H9 (cell line): ENCODE measurements around the gene CSTPP1. TPM values are rescaled to one million over a fixed set of nuclear protein-coding genes. Genes with fewer than 3 reads are reported as not detected.

ENCODE experiments used
- DNase-seq: peaks from one replicate; pipeline ENCODE4 v3.0.0-alpha.2; 2017
- H2AFZ ChIP-seq: one replicate; pipeline ENCODE4 v1.6.1; 2013; ENCODE audit warnings: mild to moderate bottlenecking, low read length, control low read depth, moderate library complexity
- H2AK5ac ChIP-seq: 2 replicates; pipeline ENCODE4 v1.6.1; 2013; ENCODE audit warnings: low read length, control low read depth, mixed read lengths; ENCODE audit not compliant: insufficient read length
- H2BK120ac ChIP-seq: one replicate; pipeline ENCODE4 v1.6.1; 2013; ENCODE audit warnings: low read depth, mild to moderate bottlenecking, low read length, control low read depth, inconsistent platforms; ENCODE audit not compliant: poor library complexity, severe bottlenecking
- H2BK12ac ChIP-seq: 2 replicates; pipeline ENCODE4 v1.6.1; 2013; ENCODE audit warnings: low read length, control low read depth, mixed read lengths, low read depth; ENCODE audit not compliant: insufficient read length
- H2BK15ac ChIP-seq: 2 replicates; pipeline ENCODE4 v1.6.1; 2013; ENCODE audit warnings: low read depth, low read length, control low read depth
- H2BK20ac ChIP-seq: one replicate; pipeline ENCODE4 v1.6.1; 2013; ENCODE audit warnings: low read depth, mild to moderate bottlenecking, low read length, control low read depth, inconsistent platforms; ENCODE audit not compliant: poor library complexity, severe bottlenecking
- H2BK5ac ChIP-seq: 2 replicates; pipeline ENCODE4 v1.6.1; 2013; ENCODE audit warnings: low read length, control low read depth, mixed read lengths; ENCODE audit not compliant: insufficient read length
- H3K14ac ChIP-seq: 2 replicates; pipeline ENCODE4 v1.6.1; 2013; ENCODE audit warnings: low read length, control low read depth; ENCODE audit not compliant: insufficient read depth
- H3K18ac ChIP-seq: 2 replicates; pipeline ENCODE4 v1.6.1; 2013; ENCODE audit warnings: low read depth, mild to moderate bottlenecking, mixed read lengths, low read length, control low read depth; ENCODE audit not compliant: insufficient read length
- H3K23ac ChIP-seq: 2 replicates; pipeline ENCODE4 v1.6.1; 2013; ENCODE audit warnings: low read length, control low read depth, mixed read lengths, low read depth; ENCODE audit not compliant: insufficient read length
- H3K23me2 ChIP-seq: 2 replicates; pipeline ENCODE4 v1.6.1; 2013; ENCODE audit warnings: low read depth, mild to moderate bottlenecking, mixed read lengths, low read length, control low read depth; ENCODE audit not compliant: insufficient read length, poor library complexity, severe bottlenecking
- H3K27ac ChIP-seq: 2 replicates; pipeline ENCODE4 v1.5.1; 2013; ENCODE audit warnings: low read length, control low read depth, mixed read lengths, low read depth; ENCODE audit not compliant: insufficient read length
- H3K27me3 ChIP-seq: 2 replicates; pipeline ENCODE4 v1.6.1; 2013; ENCODE audit warnings: low read length, control low read depth, inconsistent platforms; ENCODE audit not compliant: insufficient read depth
- H3K4ac ChIP-seq: 2 replicates; pipeline ENCODE4 v1.6.1; 2013; ENCODE audit warnings: low read depth, mild to moderate bottlenecking, control low read depth, inconsistent platforms, low read length, moderate library complexity
- H3K4me1 ChIP-seq: 2 replicates; pipeline ENCODE4 v1.6.1; 2013; ENCODE audit warnings: low read length, control low read depth, inconsistent platforms; ENCODE audit not compliant: insufficient read depth
- H3K4me2 ChIP-seq: 2 replicates; pipeline ENCODE4 v1.6.1; 2013; ENCODE audit warnings: low read length, control low read depth, mixed read lengths; ENCODE audit not compliant: insufficient read length, insufficient read depth
- H3K56ac ChIP-seq: 2 replicates; pipeline ENCODE4 v1.6.1; 2013; ENCODE audit warnings: low read depth, mild to moderate bottlenecking, mixed read lengths, low read length, control low read depth; ENCODE audit not compliant: insufficient read length
- H3K79me1 ChIP-seq: 2 replicates; pipeline ENCODE4 v1.6.1; 2013; ENCODE audit warnings: low read depth, mild to moderate bottlenecking, moderate library complexity, low read length, control low read depth, inconsistent platforms; ENCODE audit not compliant: insufficient read depth, poor library complexity, severe bottlenecking
- H3K79me2 ChIP-seq: 2 replicates; pipeline ENCODE4 v1.6.1; 2013; ENCODE audit warnings: low read length, control low read depth, inconsistent platforms; ENCODE audit not compliant: insufficient read depth
- H3K9ac ChIP-seq: 2 replicates; pipeline ENCODE4 v1.6.1; 2013; ENCODE audit warnings: low read length, control low read depth, mixed read lengths; ENCODE audit not compliant: insufficient read length; ENCODE audit errors: extremely low read depth
- H3K9me3 ChIP-seq: one replicate; pipeline ENCODE4 v1.6.1; 2013; ENCODE audit warnings: low read depth, low read length, inconsistent platforms; ENCODE audit not compliant: control insufficient read depth
- H3T11ph ChIP-seq: one replicate; pipeline ENCODE4 v1.6.1; 2013; ENCODE audit warnings: mild to moderate bottlenecking, low read length, control low read depth, inconsistent platforms
- H4K20me1 ChIP-seq: one replicate; pipeline ENCODE4 v1.6.1; 2013; ENCODE audit not compliant: control insufficient read depth, insufficient read length, insufficient read depth
- H4K5ac ChIP-seq: 2 replicates; pipeline ENCODE4 v1.6.1; 2013; ENCODE audit warnings: low read depth, mild to moderate bottlenecking, mixed read lengths, low read length, control low read depth; ENCODE audit not compliant: insufficient read length
- H4K8ac ChIP-seq: replicated peaks from 2 replicates; pipeline ENCODE4 v1.6.1; 2013; ENCODE audit warnings: low read length, control low read depth, mixed read lengths, low read depth; ENCODE audit not compliant: insufficient read length
- H4K91ac ChIP-seq: 2 replicates; pipeline ENCODE4 v1.6.1; 2013; ENCODE audit warnings: low read depth, mild to moderate bottlenecking, moderate library complexity, mixed read lengths, low read length, control low read depth; ENCODE audit not compliant: insufficient read length
- H3K27ac Mint-ChIP-seq, 3 experiments: 2 replicates in 2 of 3; 3 replicates in 1 of 3; pipeline ENCODE4 v1.8.0; 2020 to 2021; ENCODE audit warnings: mixed read lengths in 3 of 3, mild to moderate bottlenecking in 1 of 3, moderate library complexity in 1 of 3
- H3K27me3 Mint-ChIP-seq: 2 replicates; pipeline ENCODE4 v1.8.0; 2021; ENCODE audit warnings: low read depth, mild to moderate bottlenecking, moderate library complexity, mixed read lengths
- H3K36me3 Mint-ChIP-seq, 3 experiments: 2 replicates in 2 of 3; 3 replicates in 1 of 3; pipeline ENCODE4 v1.8.0; 2020 to 2021; ENCODE audit warnings: low read depth in 3 of 3, mixed read lengths in 3 of 3; ENCODE audit not compliant: insufficient read depth in 1 of 3
- H3K4me1 Mint-ChIP-seq, 2 experiments: 2 replicates each; pipeline ENCODE4 v1.8.0; 2020; ENCODE audit warnings: mixed read lengths in 2 of 2
- H3K4me3 Mint-ChIP-seq, 2 experiments: 2 replicates in 1 of 2; 3 replicates in 1 of 2; pipeline ENCODE4 v1.8.0; 2020 to 2021; ENCODE audit warnings: mild to moderate bottlenecking in 2 of 2, mixed read lengths in 2 of 2, moderate library complexity in 1 of 2
- H3K9me3 Mint-ChIP-seq, 2 experiments: 2 replicates in 1 of 2; 3 replicates in 1 of 2; pipeline ENCODE4 v1.8.0; 2020; ENCODE audit warnings: mild to moderate bottlenecking in 2 of 2, mixed read lengths in 2 of 2, moderate library complexity in 1 of 2
- CTCF ChIP-seq: fragments of 200-600 bp; sonication (generic); conservative IDR thresholded peaks from 3 replicates; pipeline ENCODE4 v1.8.0; 2021; ENCODE audit warnings: antibody characterized with exemption, mild to moderate bottlenecking
- WGBS: extraction: QIAGEN DNeasy Blood & Tissue Kit; methylation state at CpG from one replicate; pipeline ENCODE4 v1.1.7; 2013; ENCODE audit warnings: missing lambda C conversion rate, low lambda C conversion rate, mixed read lengths; ENCODE audit not compliant: insufficient read length; ENCODE audit errors: extremely low coverage; 5-methylcytosine and 5-hydroxymethylcytosine counted together
- total RNA-seq: library from RNA; stranded (reverse); gene quantifications from 2 replicates; pipeline ENCODE4 v1.2.1, GENCODE V29; 2021

CSTPP1 gene
- total RNA-seq, 1 experiment from 2014 or later, result 21.2 TPM

DNA sequence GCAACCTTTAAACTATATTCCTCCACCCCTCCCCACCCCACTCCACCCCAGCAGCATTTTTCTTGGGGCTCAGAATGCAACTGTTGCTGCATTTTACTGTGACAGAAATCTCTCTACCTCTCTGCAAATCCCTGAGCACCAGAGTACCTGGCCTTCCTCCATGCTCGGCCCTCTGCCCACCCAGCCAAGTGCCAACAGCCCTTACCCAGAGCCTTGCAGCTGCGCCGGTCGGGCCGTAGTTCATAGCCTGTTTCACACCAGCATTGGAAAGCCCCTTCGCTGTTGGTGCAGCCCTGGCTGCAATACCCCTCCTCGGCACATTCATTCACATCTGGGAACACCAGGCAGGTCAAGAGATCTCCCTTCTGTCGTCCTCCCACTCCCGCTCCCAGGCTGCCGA, 41.6 kb upstream of the CSTPP1 start:
- no peak overlapping the region for H3K4me3 Mint-ChIP-seq
- no peaks in the 10 kb centered on the region for H3K9me3 ChIP-seq
- H3K27me3 ChIP-seq, result no peaks in the 10 kb centered on the region
- TF ChIP-seq CTCF, result no peak
- H3K9ac ChIP-seq, result no peak overlapping the region
- no peak overlapping the region for H3T11ph ChIP-seq
- H3K18ac ChIP-seq, result no peak overlapping the region
- H3K79me1 ChIP-seq, result no peaks in the 10 kb centered on the region
- no peak overlapping the region for H2BK20ac ChIP-seq
- H2AK5ac ChIP-seq, result no peak overlapping the region
- H3K23me2 ChIP-seq, result no peaks in the 10 kb centered on the region
- H3K27ac Mint-ChIP-seq, result peak overlapping the region in 1 of 3 experiments; percentile 73; a peak in 2 of 7 replicates
- no peak overlapping the region for H3K4ac ChIP-seq
- WGBS, result no CpG with 5 or more reads among the region's 10 CpGs
- no peak overlapping the region for H2BK12ac ChIP-seq
- peaks cover 38 to 47% (median 47%) of the 10 kb centered on the region in 3 experiments; a peak in 6 of 7 replicates for H3K36me3 Mint-ChIP-seq
- H3K79me2 ChIP-seq, result no peaks in the 10 kb centered on the region
- H4K20me1 ChIP-seq, result peaks cover under 1% of the 10 kb centered on the region
- H2BK120ac ChIP-seq, result no peak overlapping the region
- no peak overlapping the region for H3K27ac ChIP-seq
- H3K9me3 Mint-ChIP-seq, result peaks cover 4 to 6% of the 10 kb centered on the region in 2 experiments; a peak in 3 of 5 replicates
- no peaks in the 10 kb centered on the region for H3K27me3 Mint-ChIP-seq
- H3K4me2 ChIP-seq, result no peak overlapping the region
- H3K14ac ChIP-seq, result no peak overlapping the region
- H4K5ac ChIP-seq, result no peak overlapping the region
- H3K56ac ChIP-seq, result no peak overlapping the region
- no peak overlapping the region for H3K23ac ChIP-seq
- no peak overlapping the region for H4K8ac ChIP-seq
- H4K91ac ChIP-seq, result no peak overlapping the region
- H2AFZ ChIP-seq, result no peak overlapping the region
- no peak overlapping the region for H2BK5ac ChIP-seq
- peaks cover 0 to 9% of the 10 kb centered on the region in 2 experiments; a peak in 3 of 4 replicates for H3K4me1 Mint-ChIP-seq
- DNase-seq, result no peak
- no peaks in the 10 kb centered on the region for H3K4me1 ChIP-seq
- H2BK15ac ChIP-seq, result no peak overlapping the region
